Loucy (cell line): ENCODE results near the gene MACROD2.
"Not testable (repeated sequence)": the region's sequence is repeated elsewhere in the genome, so short reads cannot be mapped to it uniquely, and the experiment has no call there.

Experiments used
- H2AFZ ChIP-seq: fragments of 200-600 bp; sonication (generic); 2 replicates; pipeline ENCODE4 v1.6.0; 2016; ENCODE audit warnings: antibody characterized with exemption, mild to moderate bottlenecking, low read length, moderate library complexity
- H3F3A ChIP-seq: fragments of 200-600 bp; 2 replicates; pipeline ENCODE4 v1.6.0; 2016; ENCODE audit warnings: antibody characterized with exemption, low read depth, mild to moderate bottlenecking
- H3K27me3 ChIP-seq: fragments of 200-600 bp; sonication (generic); 2 replicates; pipeline ENCODE4 v1.6.1; 2014; ENCODE audit warnings: low read length, mild to moderate bottlenecking; ENCODE audit not compliant: insufficient read depth, poor library complexity, severe bottlenecking
- H3K36me3 ChIP-seq: fragments of 200-600 bp; sonication (generic); 2 replicates; pipeline ENCODE4 v1.6.1; 2016; ENCODE audit warnings: low read length; ENCODE audit not compliant: insufficient read depth
- H3K4me1 ChIP-seq: fragments of 200-600 bp; sonication (generic); 2 replicates; pipeline ENCODE4 v1.5.1; 2014; ENCODE audit warnings: low read length, mild to moderate bottlenecking; ENCODE audit not compliant: insufficient read depth, poor library complexity, severe bottlenecking
- H3K4me2 ChIP-seq: fragments of 200-600 bp; sonication (generic); 2 replicates; pipeline ENCODE4 v1.6.0; 2014; ENCODE audit warnings: antibody characterized with exemption, low read length, low read depth, mild to moderate bottlenecking; ENCODE audit not compliant: poor library complexity, severe bottlenecking
- H3K4me3 ChIP-seq: fragments of 200-600 bp; sonication (generic); 2 replicates; pipeline ENCODE4 v1.5.1; 2014; ENCODE audit warnings: low read length, mild to moderate bottlenecking, mixed read lengths; ENCODE audit not compliant: poor library complexity, severe bottlenecking
- H3K79me2 ChIP-seq: fragments of 200-600 bp; sonication (generic); 2 replicates; pipeline ENCODE4 v1.6.1; 2014; ENCODE audit warnings: low read length; ENCODE audit not compliant: insufficient read depth
- H3K9ac ChIP-seq: fragments of 200-600 bp; sonication (generic); 2 replicates; pipeline ENCODE4 v1.6.0; 2014; ENCODE audit warnings: mild to moderate bottlenecking, low read depth, low read length, moderate library complexity; ENCODE audit not compliant: poor library complexity, severe bottlenecking
- H3K9me2 ChIP-seq: fragments of 200-600 bp; sonication (generic); replicated peaks from 2 replicates; pipeline ENCODE4 v1.6.1; 2016; ENCODE audit warnings: low read depth, low read length, mixed read lengths
- H3K9me3 ChIP-seq: fragments of 200-600 bp; sonication (generic); 2 replicates; pipeline ENCODE4 v1.6.1; 2014; ENCODE audit warnings: mild to moderate bottlenecking, antibody characterized with exemption, low read length, low read depth; ENCODE audit not compliant: insufficient read depth
- H4K20me1 ChIP-seq: fragments of 200-600 bp; sonication (generic); 2 replicates; pipeline ENCODE4 v1.6.0; 2014; ENCODE audit warnings: antibody characterized with exemption, low read length, mild to moderate bottlenecking; ENCODE audit not compliant: insufficient read depth, poor library complexity, severe bottlenecking
- EZH2phosphoT487 ChIP-seq: fragments of 200-600 bp; IDR thresholded peaks from 2 replicates; pipeline ENCODE4 v1.6.1; 2018; ENCODE audit warnings: antibody characterized with exemption, mild to moderate bottlenecking, moderate library complexity, borderline replicate concordance
- TF ChIP-seq, protein P1 (sequence below): fragments of 200-600 bp; sonication (generic); conservative IDR thresholded peaks from 2 replicates; pipeline ENCODE4 v1.5.1; 2014; ENCODE audit warnings: mild to moderate bottlenecking, antibody characterized with exemption, low read length

Gene MACROD2

DNA sequence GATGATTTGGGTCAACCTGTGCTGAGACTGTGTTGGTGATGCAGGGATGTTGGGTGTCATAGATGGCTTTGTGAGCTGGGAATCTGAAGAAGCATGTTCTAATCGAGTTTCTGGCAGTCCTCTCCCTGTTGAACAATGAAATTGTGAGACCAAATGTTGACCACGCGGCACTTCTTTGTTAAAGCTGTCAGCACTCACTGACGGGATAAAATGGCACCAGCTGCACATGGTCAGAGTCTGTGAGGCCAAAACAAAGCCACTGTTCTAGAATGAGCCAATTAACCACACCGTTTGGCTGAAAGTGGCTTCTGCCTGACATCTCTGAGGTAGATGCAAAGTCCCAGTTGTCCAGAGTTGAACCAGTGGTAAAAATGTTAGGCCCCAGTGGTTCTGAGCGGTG, 2015.7 kb downstream of the MACROD2 start:
- no peak for TF ChIP-seq EZH2phosphoT487
- TF ChIP-seq, protein P1, sequence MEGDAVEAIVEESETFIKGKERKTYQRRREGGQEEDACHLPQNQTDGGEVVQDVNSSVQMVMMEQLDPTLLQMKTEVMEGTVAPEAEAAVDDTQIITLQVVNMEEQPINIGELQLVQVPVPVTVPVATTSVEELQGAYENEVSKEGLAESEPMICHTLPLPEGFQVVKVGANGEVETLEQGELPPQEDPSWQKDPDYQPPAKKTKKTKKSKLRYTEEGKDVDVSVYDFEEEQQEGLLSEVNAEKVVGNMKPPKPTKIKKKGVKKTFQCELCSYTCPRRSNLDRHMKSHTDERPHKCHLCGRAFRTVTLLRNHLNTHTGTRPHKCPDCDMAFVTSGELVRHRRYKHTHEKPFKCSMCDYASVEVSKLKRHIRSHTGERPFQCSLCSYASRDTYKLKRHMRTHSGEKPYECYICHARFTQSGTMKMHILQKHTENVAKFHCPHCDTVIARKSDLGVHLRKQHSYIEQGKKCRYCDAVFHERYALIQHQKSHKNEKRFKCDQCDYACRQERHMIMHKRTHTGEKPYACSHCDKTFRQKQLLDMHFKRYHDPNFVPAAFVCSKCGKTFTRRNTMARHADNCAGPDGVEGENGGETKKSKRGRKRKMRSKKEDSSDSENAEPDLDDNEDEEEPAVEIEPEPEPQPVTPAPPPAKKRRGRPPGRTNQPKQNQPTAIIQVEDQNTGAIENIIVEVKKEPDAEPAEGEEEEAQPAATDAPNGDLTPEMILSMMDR, result no peak
- Histone ChIP-seq H3K27me3 (no peaks in the 10 kb centered on the region), H3K4me3 (no peak overlapping the region), H3K79me2 (no peaks in the 10 kb centered on the region), H3K9ac (no peak overlapping the region), H3K9me3 (no peaks in the 10 kb centered on the region; the same call in 1 of the 2 replicates), H3K4me2 (no peak overlapping the region), H3K9me2 (no peaks in the 10 kb centered on the region), H4K20me1 (no peaks in the 10 kb centered on the region), H3K36me3 (no peaks in the 10 kb centered on the region), H3F3A (no peaks in the 10 kb centered on the region), H3K4me1 (no peaks in the 10 kb centered on the region), H2AFZ (no peak overlapping the region)

DNA sequence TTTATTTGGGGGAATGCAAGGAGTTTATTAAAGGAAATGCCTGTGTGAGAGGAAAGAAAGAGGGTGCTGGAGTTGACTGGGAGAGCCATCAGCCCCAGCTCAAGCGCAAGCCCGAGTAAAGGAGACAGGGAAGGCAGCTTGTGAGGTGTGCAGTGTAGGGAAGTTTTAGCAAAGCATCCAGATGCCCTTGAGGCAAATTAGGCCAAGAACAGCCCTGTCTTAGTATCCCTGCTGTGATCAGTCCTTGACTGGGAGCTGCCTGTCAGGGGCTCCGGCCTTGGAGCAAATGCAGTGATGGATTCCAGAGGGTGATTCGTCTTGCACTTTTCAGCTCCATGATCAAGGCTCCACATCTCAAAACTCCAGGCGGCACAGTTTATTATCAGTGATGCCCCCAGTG, 2016.2 kb downstream of the MACROD2 start:
- Histone ChIP-seq H3K79me2 (no peaks in the 10 kb centered on the region), H3K27me3 (no peaks in the 10 kb centered on the region), H3K4me2 (no peak overlapping the region), H2AFZ (no peak overlapping the region), H3K9me3 (no peaks in the 10 kb centered on the region; the same call in 1 of the 2 replicates), H4K20me1 (no peaks in the 10 kb centered on the region), H3F3A (no peaks in the 10 kb centered on the region), H3K36me3 (no peaks in the 10 kb centered on the region), H3K4me1 (no peaks in the 10 kb centered on the region), H3K4me3 (no peak overlapping the region), H3K9me2 (no peaks in the 10 kb centered on the region), H3K9ac (no peak overlapping the region)
- TF ChIP-seq, protein P1, result no peak

DNA sequence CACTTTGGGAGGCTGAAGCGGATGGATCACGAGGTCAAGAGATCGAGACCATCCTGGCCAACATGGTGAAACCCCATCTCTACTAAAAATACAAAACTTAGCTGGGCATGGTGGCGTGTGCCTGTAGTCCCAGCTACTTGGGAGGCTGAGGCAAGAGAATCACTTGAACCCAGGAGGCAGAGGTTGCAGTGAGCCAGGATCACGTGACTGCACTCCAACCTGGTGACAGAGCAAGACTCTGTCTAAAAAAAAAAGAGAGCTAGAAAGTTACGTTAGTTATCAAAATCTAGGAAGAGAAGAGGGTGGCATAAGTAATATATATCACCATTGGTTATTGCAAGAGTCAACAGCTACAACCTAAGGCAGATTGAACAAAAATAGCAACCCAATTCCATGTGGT, 2017.6 kb downstream of the MACROD2 start:
- not testable (repeated sequence) for H4K20me1 ChIP-seq, H3K9me3 ChIP-seq, H3K27me3 ChIP-seq, H3K4me3 ChIP-seq, H3K79me2 ChIP-seq, H2AFZ ChIP-seq, H3K9ac ChIP-seq, H3K36me3 ChIP-seq, H3K4me2 ChIP-seq, H3K4me1 ChIP-seq, H3F3A ChIP-seq, H3K9me2 ChIP-seq

DNA sequence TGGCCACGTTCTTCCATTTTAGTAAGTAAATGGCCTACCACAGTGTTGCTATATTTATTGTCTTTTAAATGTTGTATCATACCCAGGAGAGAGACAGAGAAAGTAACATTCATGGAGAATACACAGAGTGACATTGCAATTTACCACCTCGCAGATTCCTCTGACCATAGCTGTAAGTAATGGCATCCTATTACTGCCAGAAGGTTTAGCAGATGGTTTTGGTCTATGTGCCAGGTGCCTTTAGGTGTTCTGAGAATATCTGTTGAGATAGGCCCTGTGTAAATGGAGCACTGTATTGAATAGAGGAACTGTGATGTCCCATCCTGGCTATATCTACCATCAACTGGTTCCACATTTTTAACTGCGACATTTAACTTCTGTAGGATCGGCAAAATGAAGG, 2018.3 kb downstream of the MACROD2 start:
- Histone ChIP-seq H2AFZ (no peak overlapping the region), H4K20me1 (no peaks in the 10 kb centered on the region), H3K4me2 (no peak overlapping the region), H3F3A (no peaks in the 10 kb centered on the region), H3K4me1 (no peaks in the 10 kb centered on the region), H3K9me2 (no peaks in the 10 kb centered on the region), H3K36me3 (no peaks in the 10 kb centered on the region), H3K9ac (no peak overlapping the region), H3K27me3 (no peaks in the 10 kb centered on the region), H3K9me3 (no peaks in the 10 kb centered on the region; the same call in 1 of the 2 replicates), H3K4me3 (no peak overlapping the region), H3K79me2 (no peaks in the 10 kb centered on the region)
- TF ChIP-seq, protein P1, result no peak
- TF ChIP-seq EZH2phosphoT487, result no peak
